HCT116 (cell line): ENCODE results near the gene ADAMTS4. TPM values are rescaled to one million over a fixed set of nuclear protein-coding genes. Genes with fewer than 3 reads are reported as not detected.

Experiments used
- ATAC-seq: fragments of 200-7000 bp; cut with Tn5 transposase; 2 replicates; pipeline ENCODE4 v1.9.1; 2020; ENCODE audit warnings: mild to moderate bottlenecking, moderate library complexity
- BruUV-seq: library from RNA; stranded (reverse); fragments of 400-500 nt; replicated peaks from 2 replicates; lab custom pipeline; 2021; lab: Mats Ljungman, UMichigan
- CTCF ChIA-PET: fragments of 300-600 bp; sonication (Branson Sonifier 250); formaldehyde crosslinking; loops from one replicate; lab custom pipeline; 2021; ENCODE audit warnings: antibody characterized with exemption; lab: Charles Lee
- POLR2A ChIA-PET: fragments of 300-600, 350-600 bp; sonication (Branson Sonifier 250); formaldehyde crosslinking; loops from one replicate; lab custom pipeline; 2021; ENCODE audit warnings: antibody characterized with exemption; lab: Charles Lee
- RAD21 ChIA-PET, 2 experiments: fragments of 300-600 bp; sonication (Branson Sonifier 250); formaldehyde crosslinking; loops; one replicate each; lab custom pipeline; 2023; ENCODE audit warnings: low total read pairs in 2 of 2; ENCODE audit not compliant: uncharacterized antibody in 2 of 2, unreplicated experiment in 2 of 2, low non-redundant PET in 1 of 2; lab: Charles Lee
- DNase-seq: peaks from one replicate; pipeline ENCODE4 v3.0.0-alpha.2; 2010; ENCODE audit warnings: low read depth, low spot score
- H2AFZ ChIP-seq: fragments of 200-600 bp; shearing (Covaris generic), sonication (generic); 2 replicates; pipeline ENCODE4 v1.6.1; 2017; ENCODE audit warnings: low read depth, mixed run types, mixed read lengths, antibody characterized with exemption, low read length; ENCODE audit not compliant: poor library complexity, severe bottlenecking
- H3K27ac ChIP-seq: 2 replicates; pipeline ENCODE4 v1.5.1; 2012; ENCODE audit warnings: low read depth, low read length
- H3K27me3 ChIP-seq: fragments of 200-600 bp; sonication (generic); 2 replicates; pipeline ENCODE4 v1.6.1; 2016; ENCODE audit warnings: mixed run types, low read length, mixed read lengths; ENCODE audit not compliant: insufficient read depth
- H3K36me3 ChIP-seq, 2 experiments: fragments of 200-500 bp in 1 of 2; fragments of 200-600 bp in 1 of 2; sonication (Bioruptor generic) in 1 of 2; sonication (generic) in 1 of 2; 2 replicates each; pipeline versions ENCODE4 v1.5.1 to v1.6.1; 2014 to 2016; ENCODE audit warnings: low read length in 2 of 2, inconsistent platforms in 1 of 2, mixed read lengths in 1 of 2, mixed run types in 1 of 2; ENCODE audit not compliant: insufficient read depth in 2 of 2, control insufficient read depth in 1 of 2
- H3K4me1 ChIP-seq, 2 experiments: fragments of 200-600 bp in 1 of 2; sonication (generic) in 1 of 2; 2 replicates each; pipeline versions ENCODE4 v1.5.1 to v1.6.1; 2012 to 2017; ENCODE audit warnings: low read length in 2 of 2, inconsistent platforms in 1 of 2, mild to moderate bottlenecking in 1 of 2, mixed read lengths in 1 of 2, mixed run types in 1 of 2, moderate library complexity in 1 of 2; ENCODE audit not compliant: insufficient read depth in 2 of 2, control insufficient read depth in 1 of 2
- H3K4me2 ChIP-seq: fragments of 200-600 bp; sonication (generic); 2 replicates; pipeline ENCODE4 v1.6.1; 2017; ENCODE audit warnings: mixed run types, low read length, mixed read lengths
- H3K4me3 ChIP-seq, 2 experiments: fragments of 200-600 bp in 1 of 2; sonication (generic) in 1 of 2; replicated peaks in 1 of 2; 2 replicates each; pipeline ENCODE4 v1.5.1; 2011 to 2016; ENCODE audit warnings: low read length in 2 of 2, control low read depth in 1 of 2, low read depth in 1 of 2, mild to moderate bottlenecking in 1 of 2, mixed read lengths in 1 of 2, mixed run types in 1 of 2
- H3K79me2 ChIP-seq: fragments of 200-600 bp; sonication (generic); 2 replicates; pipeline ENCODE4 v1.6.1; 2017; ENCODE audit warnings: mild to moderate bottlenecking, mixed run types, low read length, moderate library complexity, mixed read lengths; ENCODE audit not compliant: insufficient read depth
- H3K9ac ChIP-seq: fragments of 200-600 bp; sonication (generic); 2 replicates; pipeline ENCODE4 v1.6.1; 2016; ENCODE audit warnings: low read length, mixed read lengths
- H3K9me2 ChIP-seq: fragments of 200-600 bp; sonication (generic), shearing (Covaris generic); 2 replicates; pipeline ENCODE4 v1.6.1; 2017; ENCODE audit warnings: mixed run types, mild to moderate bottlenecking, moderate library complexity; ENCODE audit not compliant: insufficient read depth
- H3K9me3 ChIP-seq, 2 experiments: fragments of 200-500 bp in 1 of 2; fragments of 200-600 bp in 1 of 2; sonication (Bioruptor generic) in 1 of 2; sonication (generic) in 1 of 2; 2 replicates each; pipeline ENCODE4 v1.6.1; 2014 to 2017; ENCODE audit warnings: low read length in 2 of 2, mixed read lengths in 2 of 2, inconsistent platforms in 1 of 2, low read depth in 1 of 2, mild to moderate bottlenecking in 1 of 2, mixed run types in 1 of 2, moderate library complexity in 1 of 2; ENCODE audit not compliant: control insufficient read depth in 1 of 2, insufficient read depth in 1 of 2
- H4K20me1 ChIP-seq: fragments of 200-600 bp; sonication (generic), shearing (Covaris generic); 2 replicates; pipeline ENCODE4 v1.6.1; 2017; ENCODE audit warnings: mixed run types, mild to moderate bottlenecking, moderate library complexity; ENCODE audit not compliant: insufficient read depth
- ATF3 ChIP-seq: IDR thresholded peaks from 2 replicates; pipeline ENCODE4 v1.6.1; 2012
- CBX3 ChIP-seq: IDR thresholded peaks from 2 replicates; pipeline ENCODE4 v1.6.1; 2012; ENCODE audit warnings: low read depth
- CEBPB ChIP-seq: IDR thresholded peaks from 2 replicates; pipeline ENCODE4 v1.6.1; 2012; ENCODE audit warnings: low read depth
- CTCF ChIP-seq, 3 experiments: fragments of 200-600 bp in 1 of 3; sonication (generic) in 1 of 3; IDR thresholded peaks in 2 of 3; conservative IDR thresholded peaks in 1 of 3; 2 replicates each; pipeline ENCODE4 v1.5.1; 2012 to 2017; ENCODE audit warnings: low read depth in 2 of 3, low read length in 2 of 3, antibody characterized with exemption in 1 of 3, borderline replicate concordance in 1 of 3, control low read depth in 1 of 3, mild to moderate bottlenecking in 1 of 3, mixed read lengths in 1 of 3, mixed run types in 1 of 3, moderate library complexity in 1 of 3; ENCODE audit not compliant: insufficient read depth in 1 of 3
- EGR1 ChIP-seq: IDR thresholded peaks from 2 replicates; pipeline ENCODE4 v1.6.1; 2012; ENCODE audit warnings: low read depth
- ELF1 ChIP-seq: IDR thresholded peaks from 2 replicates; pipeline ENCODE4 v1.6.1; 2012; ENCODE audit warnings: low read depth, borderline replicate concordance
- EZH2 ChIP-seq: fragments of 200-600 bp; sonication (generic); IDR thresholded peaks from 2 replicates; pipeline ENCODE4 v1.6.1; 2017; ENCODE audit warnings: antibody characterized with exemption, mixed run types
- EZH2phosphoT487 ChIP-seq: fragments of 200-600 bp; IDR thresholded peaks from 2 replicates; pipeline ENCODE4 v1.6.1; 2018; ENCODE audit warnings: antibody characterized with exemption, borderline replicate concordance
- JUND ChIP-seq: IDR thresholded peaks from 2 replicates; pipeline ENCODE4 v1.6.1; 2012
- MAX ChIP-seq: IDR thresholded peaks from 2 replicates; pipeline ENCODE4 v1.6.1; 2012
- POLR2A ChIP-seq: IDR thresholded peaks from 2 replicates; pipeline ENCODE4 v1.7.0; 2011; ENCODE audit warnings: borderline replicate concordance; ENCODE audit not compliant: insufficient read depth, insufficient read length; ENCODE audit errors: extremely low read depth
- POLR2AphosphoS5 ChIP-seq: IDR thresholded peaks from 2 replicates; pipeline ENCODE4 v1.6.1; 2011; ENCODE audit warnings: mild to moderate bottlenecking, low read depth, low read length, moderate library complexity
- RAD21 ChIP-seq: IDR thresholded peaks from 2 replicates; pipeline ENCODE4 v1.6.1; 2012; ENCODE audit warnings: low read depth, mild to moderate bottlenecking
- SP1 ChIP-seq: IDR thresholded peaks from 2 replicates; pipeline ENCODE4 v1.6.1; 2012; ENCODE audit warnings: low read depth
- SRF ChIP-seq: IDR thresholded peaks from 2 replicates; pipeline ENCODE4 v1.6.1; 2012; ENCODE audit warnings: low read depth
- TCF7L2 ChIP-seq: IDR thresholded peaks from 2 replicates; pipeline ENCODE4 v1.7.0; 2011; ENCODE audit warnings: borderline replicate concordance, inconsistent platforms; ENCODE audit not compliant: insufficient read depth, insufficient read length; ENCODE audit errors: extremely low read depth
- YY1 ChIP-seq: IDR thresholded peaks from 2 replicates; pipeline ENCODE4 v1.6.1; 2011; ENCODE audit warnings: low read length, low read depth, moderate library complexity, mild to moderate bottlenecking; ENCODE audit not compliant: insufficient replicate concordance; ENCODE audit errors: extremely low read depth
- ZNF274 ChIP-seq: fragments of 200-500 bp; sonication (Bioruptor generic); IDR thresholded peaks from 2 replicates; pipeline ENCODE4 v1.6.1; 2014; ENCODE audit warnings: mild to moderate bottlenecking, low read depth, low read length, inconsistent platforms
- intact Hi-C: fragments of 100-400 bp; cut with micrococcal nuclease; formaldehyde crosslinking; loops from 2 replicates; pipeline ENCODE4 v1.10.0; 2022
- total RNA-seq: library from RNA; stranded (reverse); gene quantifications from one replicate; pipeline ENCODE4 v1.2.1, GENCODE V29; 2021; ENCODE audit not compliant: unreplicated experiment
- TF ChIP-seq, protein P1 (sequence below): IDR thresholded peaks from 2 replicates; pipeline ENCODE4 v1.6.1; 2011; ENCODE audit warnings: mild to moderate bottlenecking, low read length, moderate library complexity; ENCODE audit not compliant: insufficient replicate concordance; ENCODE audit errors: extremely low read depth
- TF ChIP-seq, protein P2 (sequence below): IDR thresholded peaks from 2 replicates; pipeline ENCODE4 v1.6.1; 2012; ENCODE audit warnings: low read depth

Gene ADAMTS4
- total RNA-seq, 1 experiment from 2014 or later = not detected

- Histone ChIP-seq H3K9me2 (no peaks in the 10 kb centered on the region), H3K4me2 (no peak overlapping the region), H3K79me2 (peaks cover 13% of the 10 kb centered on the region), H3K27me3 (no peaks in the 10 kb centered on the region), H3K36me3 (no peaks in the 10 kb centered on the region), H3K4me3 (no peak overlapping the region), H4K20me1 (no peaks in the 10 kb centered on the region), H3K27ac (no peak overlapping the region), H3K9ac (no peak overlapping the region), H2AFZ (no peak overlapping the region), H3K4me1 (peaks cover 7 to 9% of the 10 kb centered on the region in 2 experiments; a peak in 2 of 4 replicates), H3K9me3 (no peaks in the 10 kb centered on the region)
- intact Hi-C loops = loop anchor here (5.0 kb wide), 1 partner anchor 301 kb away; no protein-coding TSS in a partner anchor
- ChIA-PET CTCF (interaction anchor here (0.9 to 1.4 kb wide), 3 partner anchors 67 to 303 kb away, joined by 3 to 4 read pairs (median 3); no protein-coding TSS in a partner anchor), RAD21 (no interaction called here), POLR2A (no interaction called here)
- no TSS peak for BruUV-seq
- DNase-seq (no peak), ATAC-seq (no peak)
- TF ChIP-seq CTCF (IDR thresholded peaks at IDR 0.05 in 2 of 3, conservative IDR thresholded peaks at IDR 0.05 in 1 of 3; ENCODE audit: borderline replicate concordance in 1 of 3, insufficient read depth in 1 of 3, low read depth in 2 of 3, low read length in 2 of 3) (no peak), MAX (no peak), SRF (no peak), CEBPB (no peak), EGR1 (no peak), RAD21 (no peak), POLR2AphosphoS5 (no peak), EZH2 (no peak), POLR2A (no peak), SP1 (no peak), CBX3 (no peak), TCF7L2 (no peak), ELF1 (no peak), ATF3 (no peak), EZH2phosphoT487 (no peak), ZNF274 (no peak), YY1 (no peak), JUND (no peak)
- TF ChIP-seq, protein P1, sequence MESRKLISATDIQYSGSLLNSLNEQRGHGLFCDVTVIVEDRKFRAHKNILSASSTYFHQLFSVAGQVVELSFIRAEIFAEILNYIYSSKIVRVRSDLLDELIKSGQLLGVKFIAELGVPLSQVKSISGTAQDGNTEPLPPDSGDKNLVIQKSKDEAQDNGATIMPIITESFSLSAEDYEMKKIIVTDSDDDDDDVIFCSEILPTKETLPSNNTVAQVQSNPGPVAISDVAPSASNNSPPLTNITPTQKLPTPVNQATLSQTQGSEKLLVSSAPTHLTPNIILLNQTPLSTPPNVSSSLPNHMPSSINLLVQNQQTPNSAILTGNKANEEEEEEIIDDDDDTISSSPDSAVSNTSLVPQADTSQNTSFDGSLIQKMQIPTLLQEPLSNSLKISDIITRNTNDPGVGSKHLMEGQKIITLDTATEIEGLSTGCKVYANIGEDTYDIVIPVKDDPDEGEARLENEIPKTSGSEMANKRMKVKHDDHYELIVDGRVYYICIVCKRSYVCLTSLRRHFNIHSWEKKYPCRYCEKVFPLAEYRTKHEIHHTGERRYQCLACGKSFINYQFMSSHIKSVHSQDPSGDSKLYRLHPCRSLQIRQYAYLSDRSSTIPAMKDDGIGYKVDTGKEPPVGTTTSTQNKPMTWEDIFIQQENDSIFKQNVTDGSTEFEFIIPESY = no peak
- TF ChIP-seq, protein P2, sequence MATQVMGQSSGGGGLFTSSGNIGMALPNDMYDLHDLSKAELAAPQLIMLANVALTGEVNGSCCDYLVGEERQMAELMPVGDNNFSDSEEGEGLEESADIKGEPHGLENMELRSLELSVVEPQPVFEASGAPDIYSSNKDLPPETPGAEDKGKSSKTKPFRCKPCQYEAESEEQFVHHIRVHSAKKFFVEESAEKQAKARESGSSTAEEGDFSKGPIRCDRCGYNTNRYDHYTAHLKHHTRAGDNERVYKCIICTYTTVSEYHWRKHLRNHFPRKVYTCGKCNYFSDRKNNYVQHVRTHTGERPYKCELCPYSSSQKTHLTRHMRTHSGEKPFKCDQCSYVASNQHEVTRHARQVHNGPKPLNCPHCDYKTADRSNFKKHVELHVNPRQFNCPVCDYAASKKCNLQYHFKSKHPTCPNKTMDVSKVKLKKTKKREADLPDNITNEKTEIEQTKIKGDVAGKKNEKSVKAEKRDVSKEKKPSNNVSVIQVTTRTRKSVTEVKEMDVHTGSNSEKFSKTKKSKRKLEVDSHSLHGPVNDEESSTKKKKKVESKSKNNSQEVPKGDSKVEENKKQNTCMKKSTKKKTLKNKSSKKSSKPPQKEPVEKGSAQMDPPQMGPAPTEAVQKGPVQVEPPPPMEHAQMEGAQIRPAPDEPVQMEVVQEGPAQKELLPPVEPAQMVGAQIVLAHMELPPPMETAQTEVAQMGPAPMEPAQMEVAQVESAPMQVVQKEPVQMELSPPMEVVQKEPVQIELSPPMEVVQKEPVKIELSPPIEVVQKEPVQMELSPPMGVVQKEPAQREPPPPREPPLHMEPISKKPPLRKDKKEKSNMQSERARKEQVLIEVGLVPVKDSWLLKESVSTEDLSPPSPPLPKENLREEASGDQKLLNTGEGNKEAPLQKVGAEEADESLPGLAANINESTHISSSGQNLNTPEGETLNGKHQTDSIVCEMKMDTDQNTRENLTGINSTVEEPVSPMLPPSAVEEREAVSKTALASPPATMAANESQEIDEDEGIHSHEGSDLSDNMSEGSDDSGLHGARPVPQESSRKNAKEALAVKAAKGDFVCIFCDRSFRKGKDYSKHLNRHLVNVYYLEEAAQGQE = no peak
Observed at GRCh38 chr1:161138431-161138830, 60.4 kb downstream of the ADAMTS4 start.
